ENCODE data around the gene TALDO1. TPM values are rescaled to one million over a fixed set of nuclear protein-coding genes. Genes with fewer than 3 reads are reported as not detected.

TALDO1 gene
- total and polyA plus RNA-seq, 2 experiments from 2014 or later = 137 to 161 TPM

DNA sequence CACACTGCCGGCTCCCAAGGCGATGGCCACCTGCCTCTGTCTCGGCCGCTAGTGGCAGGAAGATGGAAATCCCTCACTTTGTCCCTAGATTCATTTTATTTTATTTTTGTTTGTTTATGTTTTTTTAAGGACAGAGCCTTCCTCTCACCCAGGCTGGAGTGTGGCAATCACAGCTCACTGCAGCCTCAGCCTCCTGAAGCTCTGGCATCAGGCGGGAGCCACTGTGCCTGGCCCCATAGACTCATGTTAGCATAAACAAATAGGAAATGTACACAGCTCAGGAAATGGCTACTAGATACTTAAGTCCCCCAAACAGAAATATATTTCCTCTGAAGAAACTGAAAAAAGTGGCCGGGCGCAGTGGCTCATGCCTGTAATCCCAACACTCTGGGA lies 48.2 kb upstream of the TALDO1 start:
- no peak overlapping the region for H3K4me2 ChIP-seq
- no peak for TF ChIP-seq EZH2phosphoT487 (IDR thresholded peaks at IDR 0.05; ENCODE audit: low read depth, severe bottlenecking, unreplicated experiment)
- 89% methylated on average over 7 of the region's 7 CpGs for WGBS (ENCODE audit: low lambda C conversion rate, missing lambda C conversion rate)
- H3K79me2 ChIP-seq = peaks cover 59% of the 10 kb centered on the region
- no peak overlapping the region for H3K27ac ChIP-seq
- H3K4me1 ChIP-seq (ENCODE audit: insufficient read depth) = peaks cover 17% of the 10 kb centered on the region
- no peaks in the 10 kb centered on the region for H4K20me1 ChIP-seq (ENCODE audit: insufficient read depth, poor library complexity, severe bottlenecking)
- H2AFZ ChIP-seq = no peak overlapping the region
- no peak overlapping the region for H3K4me3 ChIP-seq
- H3K9me3 ChIP-seq (ENCODE audit: low read depth) = no peaks in the 10 kb centered on the region
- H3K36me3 ChIP-seq (replicated peaks; ENCODE audit: insufficient read depth, low read depth) = no peaks in the 10 kb centered on the region
- no peak for DNase-seq (ENCODE audit: low spot score)
- no peaks in the 10 kb centered on the region for H3K27me3 ChIP-seq
- H3K9me2 ChIP-seq (replicated peaks; ENCODE audit: insufficient read depth) = no peaks in the 10 kb centered on the region

- H3K4me3 ChIP-seq = no peak overlapping the region
- H3K9me2 ChIP-seq (replicated peaks; ENCODE audit: insufficient read depth) = no peaks in the 10 kb centered on the region
- H3K9me3 ChIP-seq (ENCODE audit: low read depth) = no peaks in the 10 kb centered on the region
- no peak for DNase-seq (ENCODE audit: low spot score)
- no peak overlapping the region for H3K4me2 ChIP-seq
- TF ChIP-seq EZH2phosphoT487 (IDR thresholded peaks at IDR 0.05; ENCODE audit: low read depth, severe bottlenecking, unreplicated experiment) (no peak), CTCF (IDR thresholded peaks at IDR 0.05; ENCODE audit: poor library complexity) (no peak), EZH2 (IDR thresholded peaks at IDR 0.05; ENCODE audit: borderline replicate concordance) (no peak)
- no peak overlapping the region for H3K27ac ChIP-seq
- no peak overlapping the region for H2AFZ ChIP-seq
- no peaks in the 10 kb centered on the region for H3K36me3 ChIP-seq (replicated peaks; ENCODE audit: insufficient read depth, low read depth)
- no peaks in the 10 kb centered on the region for H3K27me3 ChIP-seq
- WGBS (ENCODE audit: low lambda C conversion rate, missing lambda C conversion rate) = 100% methylated on average over 1 of the region's 1 CpG
- peaks cover 54% of the 10 kb centered on the region for H3K79me2 ChIP-seq
- peaks cover 15% of the 10 kb centered on the region for H3K4me1 ChIP-seq (ENCODE audit: insufficient read depth)
- H4K20me1 ChIP-seq (ENCODE audit: insufficient read depth, poor library complexity, severe bottlenecking) = no peaks in the 10 kb centered on the region
Measured at GRCh38 chr11:699753-700152, 47.5 kb upstream of the TALDO1 start.

DNA sequence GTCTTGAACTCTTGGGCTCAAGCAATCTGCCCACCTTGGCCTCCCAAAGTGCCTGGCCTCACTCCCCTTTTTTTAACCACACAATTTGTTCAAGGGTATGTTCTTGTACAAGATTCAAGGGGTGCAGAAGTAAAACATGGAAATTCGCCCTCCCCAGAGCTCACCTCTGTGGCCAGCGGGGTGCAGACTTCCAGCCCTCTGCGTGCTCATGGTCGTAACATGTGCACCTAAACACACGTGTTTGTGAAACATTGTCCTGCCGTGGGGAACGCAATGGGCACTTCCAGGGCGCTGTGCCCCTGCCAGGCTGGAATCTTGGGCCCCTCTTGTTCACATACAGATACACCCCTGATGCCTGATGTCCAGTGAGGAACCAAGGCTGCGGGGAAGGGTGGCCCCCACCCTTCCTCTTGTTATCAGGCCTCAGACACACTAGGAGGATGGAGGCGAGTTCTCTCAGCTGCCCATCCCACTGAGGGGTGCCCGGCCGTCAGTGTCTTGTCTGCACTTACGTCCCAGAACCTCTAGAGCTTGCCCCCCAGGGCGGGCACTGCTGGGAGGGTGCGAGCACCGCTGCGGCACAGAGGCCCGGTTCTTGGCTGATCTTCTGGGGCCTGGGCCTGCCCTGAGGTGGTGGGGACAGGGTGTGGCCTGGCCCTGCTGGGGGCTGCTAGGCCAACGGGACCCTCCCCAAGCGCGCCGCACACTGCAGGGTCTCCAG lies 45.4 kb upstream of the TALDO1 start:
- no peaks in the 10 kb centered on the region for H4K20me1 ChIP-seq (ENCODE audit: insufficient read depth, poor library complexity, severe bottlenecking)
- H3K4me2 ChIP-seq = no peak overlapping the region
- H3K9me2 ChIP-seq (replicated peaks; ENCODE audit: insufficient read depth) = no peaks in the 10 kb centered on the region
- no peak for DNase-seq (ENCODE audit: low spot score)
- H3K9me3 ChIP-seq (ENCODE audit: low read depth) = no peaks in the 10 kb centered on the region
- no peak overlapping the region for H3K27ac ChIP-seq
- H3K79me2 ChIP-seq = peaks cover 56% of the 10 kb centered on the region
- peaks cover 23% of the 10 kb centered on the region for H3K4me1 ChIP-seq (ENCODE audit: insufficient read depth)
- TF ChIP-seq EZH2 (IDR thresholded peaks at IDR 0.05; ENCODE audit: borderline replicate concordance) (no peak), EZH2phosphoT487 (IDR thresholded peaks at IDR 0.05; ENCODE audit: low read depth, severe bottlenecking, unreplicated experiment) (no peak), CTCF (IDR thresholded peaks at IDR 0.05; ENCODE audit: poor library complexity) (no peak)
- no peaks in the 10 kb centered on the region for H3K27me3 ChIP-seq
- no peak overlapping the region for H2AFZ ChIP-seq
- H3K36me3 ChIP-seq (replicated peaks; ENCODE audit: insufficient read depth, low read depth) = no peaks in the 10 kb centered on the region
- WGBS (ENCODE audit: low lambda C conversion rate, missing lambda C conversion rate) = 96% methylated on average over 22 of the region's 22 CpGs
- no peak overlapping the region for H3K4me3 ChIP-seq

GRCh38 chr11:702462-703461 lies 44.5 kb upstream of the TALDO1 start:
- Histone ChIP-seq H3K4me2 (no peak overlapping the region), H3K9me3 (ENCODE audit: low read depth) (no peaks in the 10 kb centered on the region), H3K9me2 (replicated peaks; ENCODE audit: insufficient read depth) (no peaks in the 10 kb centered on the region), H3K4me1 (ENCODE audit: insufficient read depth) (peaks cover 24% of the 10 kb centered on the region), H4K20me1 (ENCODE audit: insufficient read depth, poor library complexity, severe bottlenecking) (no peaks in the 10 kb centered on the region), H3K79me2 (peaks cover 52% of the 10 kb centered on the region), H3K36me3 (replicated peaks; ENCODE audit: insufficient read depth, low read depth) (no peaks in the 10 kb centered on the region), H3K4me3 (no peak overlapping the region), H3K27ac (no peak overlapping the region), H2AFZ (no peak overlapping the region), H3K27me3 (no peaks in the 10 kb centered on the region)
- TF ChIP-seq EZH2 (IDR thresholded peaks at IDR 0.05; ENCODE audit: borderline replicate concordance) = no peak
- TF ChIP-seq EZH2phosphoT487 (IDR thresholded peaks at IDR 0.05; ENCODE audit: low read depth, severe bottlenecking, unreplicated experiment) = no peak
- TF ChIP-seq CTCF (IDR thresholded peaks at IDR 0.05; ENCODE audit: poor library complexity) = no peak
- WGBS (ENCODE audit: low lambda C conversion rate, missing lambda C conversion rate) = 95% methylated on average over 26 of the region's 26 CpGs
- DNase-seq (ENCODE audit: low spot score) = no peak
